SK-N-MC (cell line): ENCODE measurements around the gene MS4A4E.

ENCODE experiments used
- EZH2 ChIP-seq: fragments of 200-600 bp; sonication (generic); IDR thresholded peaks from one replicate; pipeline ENCODE4 v1.6.1; 2017; ENCODE audit warnings: antibody characterized with exemption
- FOXP2 ChIP-seq: optimal IDR thresholded peaks from 2 replicates; pipeline ENCODE3; 2011; ENCODE audit warnings: mild to moderate bottlenecking, moderate library complexity; ENCODE audit not compliant: insufficient read depth; ENCODE audit errors: extremely low read length, control extremely low read depth
- POLR2AphosphoS5 ChIP-seq: IDR thresholded peaks from 2 replicates; pipeline ENCODE4 v1.6.1; 2012; ENCODE audit warnings: mild to moderate bottlenecking, low read depth, low read length, borderline replicate concordance

DNA sequence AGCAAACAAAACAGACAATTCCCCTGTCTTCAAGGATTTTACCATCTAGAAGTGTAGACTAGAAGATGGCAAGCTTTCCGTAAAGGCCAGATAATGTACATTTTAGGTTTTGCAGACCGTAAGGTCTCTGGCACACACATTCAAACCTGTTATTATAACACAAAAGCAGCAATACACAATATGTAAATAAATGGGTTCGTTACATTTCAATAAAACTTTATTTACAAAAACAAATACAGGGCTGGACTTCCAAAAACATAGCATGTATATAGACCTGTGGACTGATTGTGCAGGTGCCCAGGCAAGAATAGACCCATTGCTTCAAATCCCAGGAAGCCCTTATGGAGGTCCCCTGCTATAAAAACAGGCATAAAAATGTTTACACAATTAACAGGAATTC is 33.0 kb downstream of the MS4A4E start:
- no peak for TF ChIP-seq POLR2AphosphoS5
- TF ChIP-seq EZH2 = no peak
- TF ChIP-seq FOXP2 = no peak
